Measurements from ENCODE around the gene SLC22A3.

The SLC22A3 gene

GRCh38 chr6:160418370-160418769, 70.2 kb downstream of the SLC22A3 start:
- DNase-seq = no peak

GRCh38 chr6:160419488-160419887, 71.3 kb downstream of the SLC22A3 start:
- DNase-seq = no peak

GRCh38 chr6:160420253-160420968, 72.2 kb downstream of the SLC22A3 start:
- DNase-seq = no peak

GRCh38 chr6:160420969-160421556, 72.9 kb downstream of the SLC22A3 start:
- no peak for DNase-seq

- DNase-seq = no peak
Measured at GRCh38 chr6:160421854-160422253, 73.7 kb downstream of the SLC22A3 start.

- no peak for DNase-seq
Measured at GRCh38 chr6:160424256-160424655, 76.1 kb downstream of the SLC22A3 start.

- no peak for DNase-seq
Measured at GRCh38 chr6:160426136-160426535, 78.0 kb downstream of the SLC22A3 start.

- DNase-seq = no peak
Measured at GRCh38 chr6:160427312-160428068, 79.3 kb downstream of the SLC22A3 start.

- DNase-seq = no peak
Measured at GRCh38 chr6:160428069-160428430, 79.9 kb downstream of the SLC22A3 start.

GRCh38 chr6:160428818-160429619, 80.8 kb downstream of the SLC22A3 start:
- DNase-seq = no peak

GRCh38 chr6:160429620-160429895, 81.4 kb downstream of the SLC22A3 start:
- no peak for DNase-seq

- DNase-seq = no peak
Measured at GRCh38 chr6:160430203-160430602, 82.0 kb downstream of the SLC22A3 start.

GRCh38 chr6:160430751-160431150, 82.6 kb downstream of the SLC22A3 start:
- DNase-seq = no peak

GRCh38 chr6:160431226-160431625, 83.0 kb downstream of the SLC22A3 start:
- peak; percentile 83 for DNase-seq

GRCh38 chr6:160431791-160432404, 83.7 kb downstream of the SLC22A3 start:
- DNase-seq = no peak

GRCh38 chr6:160435935-160436334, 87.8 kb downstream of the SLC22A3 start:
- DNase-seq = no peak

- DNase-seq = no peak
Measured at GRCh38 chr6:160437154-160437553, 89.0 kb downstream of the SLC22A3 start.

GRCh38 chr6:160437775-160438174, 89.6 kb downstream of the SLC22A3 start:
- DNase-seq = no peak

- DNase-seq = no peak
Measured at GRCh38 chr6:160438481-160438880, 90.3 kb downstream of the SLC22A3 start.

GRCh38 chr6:160439751-160440150, 91.6 kb downstream of the SLC22A3 start:
- no peak for DNase-seq

GRCh38 chr6:160442151-160442550, 94.0 kb downstream of the SLC22A3 start:
- no peak for DNase-seq

- no peak for DNase-seq
Measured at GRCh38 chr6:160445130-160445529, 97.0 kb downstream of the SLC22A3 start.

GRCh38 chr6:160447350-160447749, 99.2 kb downstream of the SLC22A3 start:
- no peak for DNase-seq

Measured in HCEC 1CT (cell line).